Prostate gland (tissue), 2 donors: ENCODE data around the gene SPDYE2B.
"Not testable (repeated sequence)": the region's sequence is repeated elsewhere in the genome, so short reads cannot be mapped to it uniquely, and the experiment has no call there.

Experiments used
- CTCF ChIP-seq, 4 experiments: fragments of 200-600 bp in 2 of 4; fragments of 450-650 bp in 2 of 4; sonication (generic) in 2 of 4; IDR thresholded peaks; 1 replicate in 3 of 4; 2 replicates in 1 of 4; pipeline ENCODE4 v1.5.1; 2016 to 2019; ENCODE audit warnings: antibody characterized with exemption in 4 of 4, mild to moderate bottlenecking in 2 of 4, moderate library complexity in 2 of 4
- POLR2A ChIP-seq: fragments of 450-650 bp; IDR thresholded peaks from one replicate; pipeline ENCODE4 v1.6.1; 2016; ENCODE audit warnings: antibody characterized with exemption, mild to moderate bottlenecking

GRCh38 chr7:102634299-102634698 is 15.8 kb upstream of the SPDYE2B start:
- TF ChIP-seq CTCF (IDR thresholded peaks at IDR 0.05); POLR2A: not testable (repeated sequence)
